HTR-8/SVneo (cell line): ENCODE measurements around the gene ABCB10.
"Not testable (repeated sequence)": the region's sequence is repeated elsewhere in the genome, so short reads cannot be mapped to it uniquely, and the experiment has no call there.

ENCODE experiments used
- DNase-seq: peaks from one replicate; pipeline ENCODE4 v3.0.0; 2011; ENCODE audit warnings: low spot score, mixed read lengths; ENCODE audit not compliant: insufficient read length
- FAIRE-seq: peaks from 2 replicates; lab custom pipeline; 2011; peaks lifted over from hg19 to GRCh38; lab: Jason Lieb, UNC

Gene ABCB10

DNA sequence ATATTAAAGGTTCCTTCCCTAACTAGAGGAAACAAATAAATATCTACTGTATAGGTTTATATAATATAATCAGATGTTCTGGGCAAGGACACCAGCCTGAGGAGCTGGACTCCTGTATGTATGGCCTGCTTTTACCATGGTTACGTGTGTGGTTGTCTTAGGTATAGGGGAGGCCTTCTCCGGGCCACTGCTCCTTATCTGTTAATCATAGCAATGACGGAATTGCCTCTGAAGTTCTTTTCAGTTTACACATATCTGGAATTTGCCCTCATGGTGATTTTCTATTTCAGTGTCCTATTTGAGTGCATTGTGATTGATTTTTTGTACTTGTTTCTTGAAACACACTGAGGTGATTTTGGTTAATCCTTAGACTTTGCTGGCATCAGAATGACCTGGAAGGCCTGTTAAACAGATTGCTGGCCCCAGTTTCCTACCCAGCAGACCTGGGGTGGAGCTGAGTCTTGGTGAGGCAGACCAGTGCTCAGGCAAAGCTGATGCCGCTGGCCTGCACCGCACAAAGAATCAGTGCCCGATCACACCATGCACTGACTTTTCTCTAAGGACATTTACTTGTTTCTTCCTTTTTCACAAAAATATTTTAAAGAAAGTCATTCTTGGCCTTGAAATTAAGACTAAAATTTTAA, 18.5 kb downstream of the ABCB10 start:
- FAIRE-seq: no peak
- no peak for DNase-seq

DNA sequence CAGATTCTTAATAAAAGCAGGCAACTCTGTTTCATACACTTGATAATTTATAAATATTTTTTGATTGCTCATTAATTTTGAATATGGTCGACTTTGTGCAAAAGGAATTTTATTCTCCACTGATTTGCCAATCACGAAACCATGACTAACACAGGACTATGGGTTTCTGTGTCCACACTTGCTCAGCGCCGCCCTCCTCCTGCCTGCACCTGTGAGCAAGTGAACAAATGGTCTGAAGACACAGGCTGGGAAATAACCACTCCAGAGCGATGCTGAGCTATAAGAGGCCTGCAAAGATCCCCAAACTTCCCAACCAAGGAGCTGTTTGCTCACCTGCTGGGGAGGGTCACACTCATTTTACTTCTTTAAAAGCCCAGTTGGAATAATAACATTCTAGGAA, 19.6 kb downstream of the ABCB10 start:
- DNase-seq (no peak), FAIRE-seq (no peak)

DNA sequence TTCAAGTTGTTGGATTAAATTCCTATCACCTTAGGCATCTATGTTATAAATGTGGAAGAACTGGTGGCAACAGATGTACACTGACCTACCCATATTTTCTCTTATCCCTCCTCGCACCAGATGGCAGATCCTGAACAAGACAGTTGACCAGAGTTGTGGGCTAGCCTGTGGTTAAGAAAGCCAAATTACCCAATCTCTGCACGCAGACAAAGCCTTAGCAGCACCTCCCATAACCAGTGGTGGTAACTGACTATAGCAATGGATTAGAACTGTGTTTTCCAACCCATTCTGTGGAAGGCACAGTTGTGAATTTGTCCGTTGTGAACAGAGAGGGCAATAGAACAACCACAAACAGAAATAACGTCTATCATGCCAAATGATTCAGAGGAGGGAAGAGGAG, 20.6 kb downstream of the ABCB10 start:
- DNase-seq: no peak
- no peak for FAIRE-seq

DNA sequence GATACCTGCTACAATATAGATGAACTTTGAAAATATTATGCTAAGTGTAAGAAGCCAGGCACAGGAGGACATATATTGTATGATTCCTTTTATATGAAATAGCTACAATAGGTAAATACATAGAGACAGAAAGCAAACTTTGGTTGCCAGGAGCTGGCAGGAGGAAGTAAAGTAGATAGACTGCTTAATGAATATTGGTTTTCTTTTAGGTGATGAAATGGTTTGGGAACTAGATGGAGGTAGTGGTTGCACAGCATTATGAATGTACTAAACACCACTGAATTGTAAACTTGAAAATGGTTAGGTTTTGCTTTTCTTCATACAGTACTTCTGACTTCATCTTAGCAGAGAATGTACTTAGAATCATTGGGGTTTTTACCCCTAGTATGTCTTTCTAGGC, 21.5 kb downstream of the ABCB10 start:
- FAIRE-seq (no peak), DNase-seq (no peak)

DNA sequence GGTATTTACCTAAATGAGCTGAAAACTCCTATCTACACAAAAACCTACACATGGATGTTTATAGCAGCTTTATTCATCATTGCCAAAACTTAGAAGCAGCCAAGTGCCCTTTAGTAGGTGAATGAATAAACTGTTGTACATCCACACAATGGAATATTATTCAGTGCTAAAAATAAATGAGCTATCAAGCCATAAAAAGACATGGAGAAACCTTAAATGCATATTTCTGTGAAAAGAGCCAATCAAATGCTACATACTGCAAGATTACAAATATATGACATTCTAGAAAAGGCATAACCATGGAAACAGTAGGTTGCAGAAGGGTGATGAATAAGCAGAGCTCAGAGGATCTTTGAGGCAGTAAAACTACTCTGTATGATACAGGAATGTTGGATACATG, 23.3 kb downstream of the ABCB10 start:
- DNase-seq (no peak), FAIRE-seq (no peak)

DNA sequence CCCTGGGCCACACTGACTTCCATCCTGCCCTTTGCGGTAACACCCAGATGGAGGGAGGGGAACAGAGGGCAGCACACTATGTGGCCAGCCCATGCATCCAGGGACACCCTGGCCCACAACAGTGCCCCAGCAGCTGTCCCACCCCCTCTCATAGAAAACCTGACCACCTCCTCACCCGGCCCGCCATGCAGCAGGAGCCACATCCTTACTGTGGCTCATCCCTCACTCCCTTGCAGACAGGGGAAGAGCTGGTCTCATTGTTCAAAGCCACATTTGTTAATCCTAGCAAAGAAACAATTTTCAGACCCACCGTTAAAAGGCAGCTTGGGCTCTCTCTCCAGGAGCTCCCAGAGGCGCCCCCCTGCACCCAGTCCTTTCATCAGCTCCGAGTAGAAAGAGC, 27.2 kb downstream of the ABCB10 start:
- DNase-seq (no peak), FAIRE-seq (no peak)

DNA sequence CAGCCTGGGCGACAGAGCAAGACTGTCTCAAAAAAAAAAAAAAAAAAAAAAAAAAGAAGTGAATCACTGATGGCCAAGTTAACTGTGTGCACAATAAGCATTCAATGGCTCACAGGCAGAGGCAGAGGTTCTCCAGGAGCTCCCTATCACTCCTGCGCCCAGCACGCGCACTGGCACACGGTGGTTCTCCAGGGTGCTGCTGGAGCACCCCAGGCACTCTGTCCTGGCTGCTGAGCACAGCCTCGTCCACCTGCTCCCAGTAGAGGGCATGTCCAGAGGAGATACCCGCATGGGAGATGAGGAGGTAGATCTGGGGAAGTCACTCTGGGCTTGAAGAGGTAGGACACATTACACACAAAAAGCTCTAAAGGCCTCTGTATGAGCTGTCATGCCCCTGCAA, 28.9 kb downstream of the ABCB10 start:
- DNase-seq: no peak
- FAIRE-seq: no peak

DNA sequence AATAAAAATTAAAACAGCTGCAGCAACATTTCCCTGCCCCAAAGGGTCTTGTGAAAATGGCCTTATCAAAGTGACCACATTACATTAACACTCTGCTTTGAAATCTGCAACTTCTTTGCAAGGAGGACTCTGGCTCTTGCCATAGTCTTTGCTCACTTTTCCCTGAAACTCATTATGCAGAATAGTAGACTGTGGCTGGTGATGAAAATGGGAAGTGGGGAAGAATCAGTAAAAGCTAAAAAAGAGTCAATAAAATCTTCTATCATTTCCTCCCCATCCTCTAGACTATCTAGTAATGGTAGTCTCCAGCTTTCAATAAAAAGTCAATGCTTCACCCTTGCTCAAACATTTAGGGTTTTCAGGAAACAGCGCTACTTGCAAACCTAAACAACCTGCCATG, 31.8 kb downstream of the ABCB10 start:
- DNase-seq: no peak
- FAIRE-seq: no peak

DNA sequence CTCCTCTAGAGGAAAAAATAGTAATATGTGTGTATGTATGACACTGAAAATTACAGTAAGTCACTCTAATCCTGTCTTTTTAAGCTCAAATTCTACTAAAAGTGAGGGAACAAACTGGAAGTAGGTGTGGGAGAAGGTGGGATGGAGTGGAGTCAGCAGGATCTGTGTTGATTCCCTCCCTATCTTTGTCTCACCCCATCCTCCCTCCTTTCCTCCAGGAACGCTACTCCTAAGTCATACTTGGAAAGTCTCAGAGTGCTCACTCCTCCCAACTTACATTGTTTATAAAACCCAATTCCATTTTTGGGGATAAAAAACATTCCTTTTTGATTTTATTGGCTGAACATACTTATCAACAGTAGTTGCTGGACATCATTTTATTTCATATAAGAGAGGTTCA, 35.5 kb downstream of the ABCB10 start:
- FAIRE-seq (no peak), DNase-seq (no peak)

DNA sequence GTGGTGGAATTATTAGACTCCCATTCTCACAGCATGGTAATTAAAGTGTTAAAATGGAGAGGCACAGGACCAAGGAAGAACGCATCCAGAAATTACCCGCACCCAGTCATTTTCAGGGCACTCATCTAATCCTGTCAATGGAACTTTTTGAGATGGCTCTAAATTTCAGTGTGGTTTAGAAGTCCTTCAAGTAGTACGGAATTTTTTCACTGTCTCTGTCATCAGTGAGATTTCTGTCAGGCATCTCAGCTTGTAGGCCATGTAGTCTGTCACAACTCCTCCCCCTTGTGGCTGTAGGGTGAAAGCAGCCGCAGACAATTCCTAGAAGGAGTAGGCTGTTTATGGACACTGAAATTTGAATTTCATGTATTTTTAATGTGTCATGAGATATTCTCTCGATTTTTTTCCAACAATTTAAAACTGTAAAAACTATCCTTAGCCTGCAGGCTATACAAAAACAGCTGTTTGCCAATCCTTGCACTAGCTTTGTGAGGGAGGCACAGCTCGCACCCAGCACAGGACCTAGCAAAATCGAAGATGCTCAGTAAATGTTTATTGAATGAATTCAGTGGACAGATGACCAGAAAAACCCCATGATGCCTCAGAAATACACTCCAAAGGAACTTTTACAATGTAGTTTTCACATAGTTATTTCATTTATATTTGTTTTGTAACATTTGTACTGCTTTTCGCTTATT, 43.8 kb downstream of the ABCB10 start:
- FAIRE-seq (peak; percentile 36), DNase-seq (peak; percentile 78)

DNA sequence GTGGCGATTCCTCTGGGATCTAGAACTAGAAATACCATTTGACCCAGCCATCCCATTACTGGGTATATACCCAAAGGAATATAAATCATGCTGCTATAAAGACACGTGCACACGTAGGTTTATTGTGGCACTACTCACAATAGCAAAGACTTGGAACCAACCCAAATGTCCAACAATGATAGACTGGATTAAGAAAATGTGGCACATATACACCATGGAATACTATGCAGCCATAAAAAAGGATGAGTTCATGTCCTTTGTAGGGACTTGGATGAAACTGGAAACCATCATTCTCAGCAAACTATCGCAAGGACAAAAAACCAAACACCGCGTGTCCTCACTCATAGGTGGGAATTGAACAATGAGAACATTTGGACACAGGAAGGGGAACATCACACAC, 46.9 kb downstream of the ABCB10 start:
- DNase-seq, FAIRE-seq: not testable (repeated sequence)

DNA sequence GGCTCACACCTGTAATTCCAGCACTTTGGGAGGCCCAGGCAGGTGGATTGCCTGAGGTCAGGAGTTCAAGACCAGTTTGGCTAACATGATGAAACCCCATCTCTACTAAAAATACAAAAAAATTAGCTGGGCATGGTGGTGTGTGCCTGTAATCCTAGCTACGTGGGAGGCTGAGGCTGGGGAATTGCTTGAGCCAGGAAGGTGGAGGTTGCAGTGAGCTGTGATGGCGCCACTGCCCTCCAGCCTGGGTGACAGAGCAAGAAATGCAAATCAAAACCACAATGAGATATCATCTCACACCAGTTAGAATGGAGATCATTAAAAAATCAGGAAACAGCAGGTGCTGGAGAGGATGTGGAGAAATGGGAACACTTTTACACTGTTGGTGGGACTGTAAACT, 47.3 kb downstream of the ABCB10 start:
- not testable (repeated sequence) for FAIRE-seq

DNA sequence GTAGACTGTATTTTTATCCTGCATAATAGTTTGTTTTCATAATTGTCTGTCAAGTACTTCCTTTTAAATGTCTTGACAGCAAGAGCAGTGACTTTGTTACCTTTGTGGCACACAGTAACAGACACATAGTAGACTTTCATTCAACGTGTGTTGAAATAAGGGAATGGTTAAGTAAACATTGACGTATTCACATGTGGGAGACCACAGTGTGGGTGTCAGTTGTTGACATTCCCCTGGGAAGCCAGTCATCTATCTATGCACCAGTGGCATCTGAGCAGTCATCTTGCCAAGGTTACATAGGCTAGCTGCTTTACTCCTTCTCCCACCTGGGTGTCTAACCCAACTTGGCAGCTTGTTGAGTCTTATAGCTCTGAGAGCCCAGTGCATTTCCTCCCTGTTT, 48.9 kb downstream of the ABCB10 start:
- DNase-seq (no peak), FAIRE-seq (no peak)

More for the DNA sequence above, 47.3 kb downstream of the ABCB10 start:
- DNase-seq: not testable (repeated sequence)

DNA sequence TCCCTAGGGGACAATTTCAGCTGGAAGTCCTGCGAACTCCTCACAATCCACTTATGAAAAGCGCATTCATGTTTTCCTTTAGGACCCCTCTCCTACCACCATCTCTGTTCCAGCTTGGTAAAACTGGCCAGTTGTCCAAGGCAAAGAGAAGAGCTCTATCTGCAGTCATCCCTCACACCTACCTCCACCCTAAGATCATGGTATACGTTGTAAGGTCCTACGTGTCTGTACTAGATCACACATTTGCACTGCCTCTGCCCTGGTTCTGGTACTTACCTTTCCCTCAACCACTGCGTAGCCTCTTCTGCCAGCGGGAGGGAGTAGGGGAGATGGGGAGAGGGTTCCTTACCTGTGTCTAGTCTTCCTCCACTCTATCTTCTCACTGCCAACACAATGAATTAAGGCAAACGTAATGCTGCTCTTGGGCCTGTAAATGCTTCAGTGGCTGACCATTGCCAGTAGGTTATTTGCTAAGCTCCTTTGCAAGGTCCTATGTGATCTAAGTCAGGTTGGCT, 49.6 kb downstream of the ABCB10 start:
- no peak for DNase-seq
- FAIRE-seq: no peak

DNA sequence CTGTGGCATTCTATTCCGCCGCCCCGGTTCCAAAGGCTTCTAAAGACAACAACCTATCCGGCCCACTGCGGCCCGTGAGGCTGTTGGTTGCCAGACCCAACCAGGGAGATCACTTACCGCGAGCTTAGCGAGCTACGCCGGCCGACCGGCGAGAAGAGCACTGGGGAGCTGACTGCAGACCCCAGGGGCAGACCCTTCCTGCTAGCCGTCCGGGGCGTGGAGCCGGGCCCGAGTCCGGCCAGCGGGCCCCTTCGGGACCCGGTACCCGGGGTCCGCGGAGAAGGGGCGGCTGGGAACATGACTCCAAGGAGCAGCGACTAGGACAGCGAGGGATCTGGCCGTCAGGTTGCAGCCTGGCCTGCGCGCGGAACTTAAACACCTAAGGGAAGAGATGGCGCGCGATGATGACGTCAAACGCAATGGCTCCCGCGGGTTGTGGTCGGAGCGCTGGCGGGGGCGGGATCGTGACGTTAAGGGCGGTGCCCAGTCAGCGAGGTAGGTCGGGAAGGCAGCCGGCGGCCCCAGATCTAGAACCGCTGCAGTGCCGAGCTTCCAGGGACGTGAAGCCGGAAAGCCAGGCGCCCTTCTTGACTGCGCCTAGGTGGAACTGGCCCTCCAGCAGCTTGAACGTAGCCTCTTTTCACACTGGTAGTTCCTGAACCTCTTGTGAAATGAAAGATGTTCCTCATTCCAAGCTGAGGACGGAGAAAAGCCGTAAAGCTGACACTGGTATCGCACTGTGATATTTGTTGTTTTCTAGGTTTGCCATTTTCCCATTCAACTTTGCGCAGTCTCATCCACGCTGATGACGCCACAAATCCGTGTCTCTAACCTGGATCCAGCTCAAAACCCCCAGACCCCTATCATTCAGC, 50.3 kb downstream of the ABCB10 start, which contains the start of gene NUP133:
NUP133 (minus strand) TSS at position 391 of the 872 bp plus-strand sequence; CDS start at position 299, 92 bp downstream.
- FAIRE-seq (peak; percentile 94), DNase-seq (peak; percentile 96)

DNA sequence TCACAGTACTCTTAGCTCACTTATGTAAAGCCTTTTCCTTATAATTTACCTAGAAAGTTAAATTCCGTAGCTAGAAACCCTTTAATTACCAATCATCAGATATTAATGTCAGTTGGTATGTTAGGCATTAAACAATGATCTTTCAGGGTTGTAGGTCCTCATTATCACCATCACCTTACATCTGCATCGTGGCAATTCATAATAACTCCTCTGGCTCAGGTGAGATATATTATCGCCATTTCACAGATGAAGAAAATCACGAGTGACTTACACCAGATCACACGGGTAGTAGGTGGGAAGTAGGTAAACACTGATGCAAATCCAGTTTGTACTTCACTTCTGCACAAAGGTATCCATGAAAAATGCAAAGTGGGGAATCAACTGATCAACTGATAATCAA, 51.0 kb downstream of the ABCB10 start:
- peak; percentile 5 for DNase-seq
- FAIRE-seq: no peak

DNA sequence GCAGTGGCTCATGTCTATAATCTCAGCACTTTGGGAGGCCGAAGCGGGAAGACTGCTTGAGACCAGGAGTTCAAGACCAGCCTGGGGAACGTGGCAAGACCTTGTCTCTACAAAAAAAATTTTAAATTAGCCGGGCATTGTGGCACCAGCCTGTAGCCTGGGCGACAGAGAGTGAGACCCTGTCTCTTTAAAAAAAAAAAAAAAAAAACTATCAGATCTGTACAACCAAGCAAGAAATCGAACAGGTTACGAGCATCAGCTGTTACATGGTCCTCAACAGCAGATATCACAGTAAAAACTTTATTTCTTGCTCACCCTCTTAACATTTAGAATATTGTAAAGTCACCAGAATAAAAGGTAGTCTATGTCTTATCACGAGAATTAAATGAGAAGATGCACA, 51.9 kb downstream of the ABCB10 start:
- DNase-seq: no peak
- FAIRE-seq: no peak

DNA sequence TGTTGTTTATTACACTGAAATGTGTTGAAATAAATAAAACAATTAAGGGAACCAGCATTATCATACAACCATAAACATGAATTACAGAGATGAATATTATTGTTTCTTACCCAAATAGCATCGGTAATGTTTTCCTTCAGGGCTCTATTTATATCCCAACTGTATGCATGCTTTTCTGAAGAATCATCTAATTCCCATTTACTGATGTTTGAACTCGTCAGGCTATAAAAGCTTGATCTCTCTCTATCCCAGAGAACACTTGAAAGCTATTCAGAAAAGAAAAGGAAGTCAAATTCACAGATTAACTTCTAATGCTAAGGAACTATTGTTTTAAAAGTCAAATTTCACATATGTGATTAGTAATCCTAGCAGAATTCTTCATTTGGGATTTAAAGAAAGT, 62.7 kb downstream of the ABCB10 start:
- FAIRE-seq (no peak), DNase-seq (no peak)

DNA sequence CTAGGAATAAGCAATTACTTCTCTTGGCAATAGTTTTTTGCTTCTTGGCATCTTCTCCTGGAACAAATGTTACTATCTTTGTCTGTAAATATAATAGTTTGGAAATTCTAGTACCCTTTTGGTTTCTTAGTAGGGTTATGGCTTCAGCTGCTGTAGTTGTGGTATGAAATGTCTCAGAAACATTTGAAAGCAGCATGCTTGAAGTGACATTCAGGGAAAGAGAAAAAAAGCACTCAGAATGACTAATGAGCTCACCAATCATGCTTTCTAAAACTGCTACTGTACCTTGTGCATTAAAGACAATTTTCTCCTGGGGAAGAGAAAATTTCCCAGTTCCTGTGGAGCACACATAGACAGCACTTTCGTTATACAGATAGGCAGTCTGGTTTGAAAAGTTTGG, 71.3 kb downstream of the ABCB10 start:
- DNase-seq (no peak), FAIRE-seq (no peak)

DNA sequence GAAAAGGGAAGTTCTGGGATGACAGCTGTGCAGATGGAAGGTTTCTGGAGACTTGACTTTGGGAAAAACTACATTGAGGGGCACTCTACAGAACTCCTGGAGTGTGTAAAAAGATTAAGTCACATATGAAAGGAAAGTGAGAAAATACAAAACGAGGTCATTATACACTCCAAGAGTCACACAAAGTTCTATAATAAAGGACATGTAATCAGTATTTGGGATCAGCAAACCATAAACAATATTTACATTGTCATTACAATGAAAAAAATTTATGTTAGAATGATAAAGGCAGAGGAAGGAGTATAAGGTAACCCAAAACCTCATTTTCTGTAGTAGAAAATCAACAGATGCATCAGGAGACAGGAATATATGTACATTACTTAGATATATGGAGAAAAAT, 73.2 kb downstream of the ABCB10 start:
- DNase-seq (no peak), FAIRE-seq (no peak)

DNA sequence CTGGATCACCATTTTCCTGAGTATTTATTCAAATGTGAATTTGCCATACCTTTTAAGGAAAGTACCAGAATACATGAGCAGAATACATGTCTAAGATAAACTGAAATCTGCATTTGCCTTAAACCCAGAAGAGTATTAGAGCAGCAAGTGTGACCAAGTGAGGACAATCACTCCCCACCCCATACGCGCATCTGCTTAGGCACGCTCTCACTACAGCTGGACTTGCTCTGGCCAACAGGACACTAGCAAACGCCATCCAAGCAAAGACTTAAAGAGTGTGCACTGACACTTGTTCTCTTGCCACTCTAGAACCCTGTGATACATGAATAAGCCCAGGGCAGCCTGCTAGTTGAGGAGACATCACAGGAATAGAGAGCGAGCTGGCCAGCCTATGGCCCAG, 76.0 kb downstream of the ABCB10 start:
- DNase-seq: no peak
- FAIRE-seq: no peak
